ENCODE results near the gene KBTBD6. TPM values are rescaled to one million over a fixed set of nuclear protein-coding genes. Genes with fewer than 3 reads are reported as not detected.
A peak's percentile ranks its signal among the peaks of the same experiment; 100 is the strongest.
"Not testable (repeated sequence)": the region's sequence is repeated elsewhere in the genome, so short reads cannot be mapped to it uniquely, and the experiment has no call there.

The KBTBD6 gene
- total RNA-seq, 6 experiments from 2014 or later = 10.8 to 13.0 (median 11.4) TPM

DNA sequence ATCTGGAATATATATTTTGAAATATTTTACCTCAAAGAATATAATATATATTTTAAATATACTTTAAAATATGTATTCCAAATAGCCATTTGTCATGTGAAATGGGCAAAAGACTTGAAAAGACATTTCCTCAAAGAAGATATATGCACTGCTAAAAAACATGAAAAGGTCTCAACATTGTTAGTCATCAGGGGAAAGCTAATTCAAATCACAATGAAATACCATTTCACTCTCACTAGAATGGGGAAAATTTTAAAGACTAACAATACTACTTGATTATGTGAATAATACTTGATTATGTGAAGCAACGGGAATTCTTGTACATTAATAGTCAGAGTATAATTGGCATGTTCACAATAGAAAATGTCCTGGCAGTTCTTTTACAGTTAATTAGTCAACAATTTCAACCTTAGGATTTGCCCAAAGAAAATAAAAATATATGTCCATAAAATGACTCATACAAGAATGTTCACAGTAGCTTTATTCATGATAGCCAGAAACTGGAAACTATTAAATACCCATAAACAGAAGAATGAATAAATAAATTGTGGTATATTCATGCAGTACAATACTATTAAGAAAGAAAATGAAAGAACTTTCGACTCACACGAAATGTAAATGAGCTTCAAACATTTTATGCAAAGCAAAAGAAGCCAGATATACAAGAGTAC, 6.8 kb upstream of the KBTBD6 start:
- Mint-ChIP-seq H3K36me3 (ENCODE audit: low read depth) (peaks cover 5% of the 10 kb centered on the region; the same call in 1 of the 2 replicates), H3K9me3 (no peaks in the 10 kb centered on the region), H3K4me3 (peak overlapping the region; percentile 86), H3K27me3 (ENCODE audit: insufficient read depth) (no peaks in the 10 kb centered on the region; the same call in 1 of the 2 replicates), H3K4me1 (ENCODE audit: low read depth) (peaks cover 54% of the 10 kb centered on the region), H3K27ac (peak overlapping the region; percentile 78)
- peak; percentile 48 for DNase-seq
- TF ChIP-seq, protein P1, sequence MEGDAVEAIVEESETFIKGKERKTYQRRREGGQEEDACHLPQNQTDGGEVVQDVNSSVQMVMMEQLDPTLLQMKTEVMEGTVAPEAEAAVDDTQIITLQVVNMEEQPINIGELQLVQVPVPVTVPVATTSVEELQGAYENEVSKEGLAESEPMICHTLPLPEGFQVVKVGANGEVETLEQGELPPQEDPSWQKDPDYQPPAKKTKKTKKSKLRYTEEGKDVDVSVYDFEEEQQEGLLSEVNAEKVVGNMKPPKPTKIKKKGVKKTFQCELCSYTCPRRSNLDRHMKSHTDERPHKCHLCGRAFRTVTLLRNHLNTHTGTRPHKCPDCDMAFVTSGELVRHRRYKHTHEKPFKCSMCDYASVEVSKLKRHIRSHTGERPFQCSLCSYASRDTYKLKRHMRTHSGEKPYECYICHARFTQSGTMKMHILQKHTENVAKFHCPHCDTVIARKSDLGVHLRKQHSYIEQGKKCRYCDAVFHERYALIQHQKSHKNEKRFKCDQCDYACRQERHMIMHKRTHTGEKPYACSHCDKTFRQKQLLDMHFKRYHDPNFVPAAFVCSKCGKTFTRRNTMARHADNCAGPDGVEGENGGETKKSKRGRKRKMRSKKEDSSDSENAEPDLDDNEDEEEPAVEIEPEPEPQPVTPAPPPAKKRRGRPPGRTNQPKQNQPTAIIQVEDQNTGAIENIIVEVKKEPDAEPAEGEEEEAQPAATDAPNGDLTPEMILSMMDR (IDR thresholded peaks at IDR 0.05) = no peak

- peaks cover 58% of the 10 kb centered on the region for H3K4me1 Mint-ChIP-seq (ENCODE audit: low read depth)
- no peaks in the 10 kb centered on the region for H3K9me3 Mint-ChIP-seq
Observed at GRCh38 chr13:41137951-41138350, 5.3 kb upstream of the KBTBD6 start.

DNA sequence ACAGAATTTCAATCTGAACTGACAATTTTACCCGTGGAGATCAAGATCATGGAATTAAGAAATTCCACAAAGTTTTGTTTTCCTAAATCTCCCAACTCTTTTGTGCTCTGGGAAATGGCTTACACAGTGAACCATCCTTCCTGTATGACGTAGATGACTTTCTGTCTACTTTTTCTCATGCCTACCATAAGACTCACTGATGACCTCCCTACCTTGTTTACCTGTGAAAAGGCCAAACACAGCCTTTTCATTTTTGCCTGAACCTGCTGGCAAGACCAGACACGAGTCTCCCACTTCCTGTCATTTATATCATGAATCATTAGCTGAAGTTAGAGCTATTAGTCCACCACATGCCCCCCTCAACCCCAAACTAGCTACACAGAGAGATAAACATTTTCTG, 4.6 kb upstream of the KBTBD6 start:
- DNase-seq = no peak
- H3K4me1 Mint-ChIP-seq (ENCODE audit: low read depth) = peaks cover 60% of the 10 kb centered on the region
- peak overlapping the region; percentile 76 for H3K27ac Mint-ChIP-seq
- TF ChIP-seq, protein P1 (IDR thresholded peaks at IDR 0.05) = no peak
- no peaks in the 10 kb centered on the region for H3K9me3 Mint-ChIP-seq
- H3K4me3 Mint-ChIP-seq = no peak overlapping the region
- H3K36me3 Mint-ChIP-seq (ENCODE audit: low read depth) = peaks cover 5% of the 10 kb centered on the region; the same call in 1 of the 2 replicates
- no peaks in the 10 kb centered on the region; the same call in 1 of the 2 replicates for H3K27me3 Mint-ChIP-seq (ENCODE audit: insufficient read depth)

More at GRCh38 chr13:41137951-41138350, 5.3 kb upstream of the KBTBD6 start:
- TF ChIP-seq, protein P1 (IDR thresholded peaks at IDR 0.05) = no peak
- DNase-seq = peak; percentile 65
- H3K36me3 Mint-ChIP-seq (ENCODE audit: low read depth) = peaks cover 5% of the 10 kb centered on the region; the same call in 1 of the 2 replicates
- H3K27ac Mint-ChIP-seq = peak overlapping the region; percentile 76
- H3K4me3 Mint-ChIP-seq = peak overlapping the region; percentile 60
- H3K27me3 Mint-ChIP-seq (ENCODE audit: insufficient read depth) = no peaks in the 10 kb centered on the region; the same call in 1 of the 2 replicates

- H3K27ac Mint-ChIP-seq = no peak overlapping the region; the same call in 1 of the 2 replicates
Observed at GRCh38 chr13:41136396-41137031, 3.9 kb upstream of the KBTBD6 start.

DNA sequence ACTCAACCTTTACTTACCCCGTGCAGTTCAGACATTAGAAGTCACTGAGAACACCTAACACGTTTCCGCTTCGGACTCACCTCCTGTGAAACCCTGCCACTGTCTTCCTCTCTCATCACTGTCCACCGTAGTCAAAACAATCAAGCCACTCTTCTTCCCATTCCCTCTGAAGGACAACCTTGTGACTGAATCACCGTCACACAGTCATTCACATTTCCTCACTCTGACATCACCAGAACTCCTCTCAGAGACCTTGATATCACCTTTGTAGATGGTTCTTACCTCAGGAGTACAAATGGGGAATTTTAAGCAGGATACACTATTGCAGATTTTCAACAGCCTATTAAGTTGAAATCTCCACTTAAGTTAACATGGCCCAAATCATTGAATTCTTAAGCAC, 1.3 kb upstream of the KBTBD6 start:
- peaks cover 64% of the 10 kb centered on the region for H3K4me1 Mint-ChIP-seq (ENCODE audit: low read depth)
- peak overlapping the region; percentile 95; the same call in 1 of the 2 replicates for H3K27ac Mint-ChIP-seq
- peak overlapping the region; percentile 98 for H3K4me3 Mint-ChIP-seq
- no peaks in the 10 kb centered on the region for H3K9me3 Mint-ChIP-seq
- no peaks in the 10 kb centered on the region for H3K27me3 Mint-ChIP-seq (ENCODE audit: insufficient read depth)
- TF ChIP-seq, protein P1 (IDR thresholded peaks at IDR 0.05) = no peak
- peaks cover 17% of the 10 kb centered on the region for H3K36me3 Mint-ChIP-seq (ENCODE audit: low read depth)
- DNase-seq = no peak

More at GRCh38 chr13:41136396-41137031, 3.9 kb upstream of the KBTBD6 start:
- H3K27me3 Mint-ChIP-seq (ENCODE audit: insufficient read depth) = no peaks in the 10 kb centered on the region; the same call in 1 of the 2 replicates
- DNase-seq = no peak
- H3K36me3 Mint-ChIP-seq (ENCODE audit: low read depth) = peaks cover 5% of the 10 kb centered on the region; the same call in 1 of the 2 replicates
- H3K4me1 Mint-ChIP-seq (ENCODE audit: low read depth) = peaks cover 64% of the 10 kb centered on the region
- no peaks in the 10 kb centered on the region for H3K9me3 Mint-ChIP-seq
- TF ChIP-seq, protein P1 (IDR thresholded peaks at IDR 0.05) = no peak
- H3K4me3 Mint-ChIP-seq = no peak overlapping the region

DNA sequence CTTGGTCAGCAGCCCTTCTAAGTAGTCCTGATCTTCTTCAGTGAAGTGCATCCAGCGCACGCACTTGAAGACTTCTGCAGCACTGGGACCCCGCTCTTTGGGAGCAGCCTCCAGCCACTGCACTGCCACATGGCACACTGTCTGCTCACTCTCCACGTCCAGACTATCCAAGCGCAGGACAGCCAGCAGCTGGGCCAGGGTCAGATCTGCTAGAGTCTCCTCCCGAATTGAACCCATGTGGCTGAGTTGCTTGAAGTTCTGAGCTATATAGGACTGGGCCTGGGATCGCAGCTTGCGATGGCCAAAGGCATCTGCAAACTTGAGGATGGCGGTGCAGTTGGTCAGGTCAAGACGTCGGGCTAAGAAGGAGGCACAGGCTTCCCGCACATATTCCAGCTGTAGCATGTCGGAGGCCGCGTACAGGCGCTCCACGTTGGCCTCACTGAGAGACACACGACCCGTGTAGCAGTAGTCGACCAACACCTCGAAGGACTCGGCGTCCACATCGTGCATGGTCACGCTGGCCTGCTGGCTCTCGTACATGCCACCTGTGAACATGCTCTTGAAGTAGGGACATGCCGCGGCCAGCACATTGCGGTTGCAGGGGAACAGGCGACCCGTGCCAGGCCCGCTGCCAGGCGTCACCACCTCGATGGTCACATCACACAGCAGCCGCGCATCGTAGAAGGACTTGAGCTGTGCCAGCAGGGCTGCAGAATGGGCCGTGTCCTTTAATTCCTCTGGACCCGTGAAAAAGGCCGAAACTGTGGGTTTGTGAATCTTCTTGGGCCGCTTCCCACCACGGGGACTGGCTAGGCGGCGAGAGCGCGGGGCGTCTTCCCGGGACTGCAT, 716 bp downstream of the KBTBD6 start:
- Mint-ChIP-seq H3K4me3 (peak overlapping the region; percentile 98), H3K36me3 (ENCODE audit: low read depth) (peaks cover 17% of the 10 kb centered on the region), H3K4me1 (ENCODE audit: low read depth) (peaks cover 56% of the 10 kb centered on the region), H3K27ac (peak overlapping the region; percentile 95)
- DNase-seq; H3K27me3 Mint-ChIP-seq (ENCODE audit: insufficient read depth); H3K9me3 Mint-ChIP-seq: not testable (repeated sequence)

GRCh38 chr13:41131189-41131588, 1.4 kb downstream of the KBTBD6 start:
- Mint-ChIP-seq H3K36me3 (ENCODE audit: low read depth) (peaks cover 16% of the 10 kb centered on the region), H3K27ac (peak overlapping the region; percentile 45), H3K4me1 (ENCODE audit: low read depth) (peaks cover 50% of the 10 kb centered on the region), H3K4me3 (peak overlapping the region; percentile 98)
- not testable (repeated sequence) for H3K27me3 Mint-ChIP-seq (ENCODE audit: insufficient read depth); H3K9me3 Mint-ChIP-seq; DNase-seq
